Calu3 (cell line): ENCODE data around the gene JAZF1. TPM values are rescaled to one million over a fixed set of nuclear protein-coding genes. Genes with fewer than 3 reads are reported as not detected.
A peak's percentile ranks its signal among the peaks of the same experiment; 100 is the strongest.

Source experiments
- BruUV-seq: library from RNA; stranded (reverse); fragments of 400-500 nt; replicated peaks from 2 replicates; lab custom pipeline; 2021; lab: Mats Ljungman, UMichigan
- CTCF ChIA-PET: fragments of 300-600 bp; sonication (Branson Sonifier 250); formaldehyde crosslinking; loops from one replicate; lab custom pipeline; 2022; ENCODE audit warnings: antibody characterized with exemption; lab: Charles Lee
- DNase-seq: peaks from one replicate; pipeline ENCODE4 v3.0.0; 2022
- H3K27ac Mint-ChIP-seq: one replicate; pipeline ENCODE4 v1.8.0; 2022; ENCODE audit warnings: mixed read lengths; ENCODE audit not compliant: unreplicated experiment
- H3K27me3 Mint-ChIP-seq: one replicate; pipeline ENCODE4 v1.8.0; 2022; ENCODE audit warnings: mixed read lengths; ENCODE audit not compliant: unreplicated experiment
- H3K36me3 Mint-ChIP-seq: one replicate; pipeline ENCODE4 v1.8.0; 2022; ENCODE audit warnings: mild to moderate bottlenecking, moderate library complexity, mixed read lengths; ENCODE audit not compliant: insufficient read depth, unreplicated experiment
- H3K4me1 Mint-ChIP-seq: one replicate; pipeline ENCODE4 v1.8.0; 2022; ENCODE audit warnings: mild to moderate bottlenecking, low read depth, mixed read lengths; ENCODE audit not compliant: unreplicated experiment
- H3K4me3 Mint-ChIP-seq: one replicate; pipeline ENCODE4 v1.8.0; 2022; ENCODE audit warnings: mild to moderate bottlenecking, low read depth, moderate library complexity, mixed read lengths; ENCODE audit not compliant: unreplicated experiment
- H3K9me3 Mint-ChIP-seq: one replicate; pipeline ENCODE4 v1.8.0; 2022; ENCODE audit warnings: low read depth, mixed read lengths; ENCODE audit not compliant: unreplicated experiment
- CTCF ChIP-seq: fragments of 200-600 bp; IDR thresholded peaks from one replicate; pipeline ENCODE4 v1.8.0; 2022; ENCODE audit warnings: antibody characterized with exemption; ENCODE audit not compliant: unreplicated experiment
- intact Hi-C: fragments of 100-400 bp; cut with micrococcal nuclease; formaldehyde crosslinking; loops from one replicate; pipeline ENCODE4 v1.10.0; 2022; ENCODE audit not compliant: unreplicated experiment
- total RNA-seq: library from RNA; stranded (reverse); gene quantifications from 2 replicates; pipeline ENCODE4 v1.2.3, GENCODE V29; 2022

JAZF1 gene
- total RNA-seq, 1 experiment from 2014 or later: 10.7 TPM

DNA sequence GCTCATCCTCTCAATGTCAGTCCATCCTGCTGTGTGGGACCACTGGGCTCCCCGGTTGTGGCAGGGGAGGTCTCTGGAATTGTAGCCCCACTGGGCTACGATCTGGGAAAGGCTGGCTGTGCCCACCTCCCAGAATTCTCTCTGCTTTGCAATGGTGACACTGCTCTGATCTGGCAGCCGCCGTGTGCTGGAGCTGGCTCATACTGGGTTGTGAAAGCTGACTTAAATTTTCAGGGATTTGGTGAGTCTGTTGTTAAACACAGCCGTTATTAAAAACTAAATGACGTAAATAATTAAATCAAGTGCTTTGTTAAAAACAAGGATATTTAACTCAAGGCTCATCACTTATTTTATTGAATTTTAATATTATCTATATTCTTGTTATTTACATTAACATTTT is 280.6 kb downstream of the JAZF1 start:
- H3K4me3 Mint-ChIP-seq: no peak overlapping the region
- no peaks in the 10 kb centered on the region for H3K36me3 Mint-ChIP-seq
- H3K4me1 Mint-ChIP-seq: peaks cover 33% of the 10 kb centered on the region
- no peak for TF ChIP-seq CTCF
- intact Hi-C loops: no loop called here
- H3K27me3 Mint-ChIP-seq: no peaks in the 10 kb centered on the region
- no peak for DNase-seq
- H3K27ac Mint-ChIP-seq: no peak overlapping the region
- H3K9me3 Mint-ChIP-seq: no peaks in the 10 kb centered on the region
- BruUV-seq: no TSS peak
- CTCF ChIA-PET: no interaction called here

- DNase-seq: no peak
- Mint-ChIP-seq H3K27ac (no peak overlapping the region), H3K27me3 (no peaks in the 10 kb centered on the region), H3K9me3 (no peaks in the 10 kb centered on the region), H3K4me1 (peaks cover 33% of the 10 kb centered on the region), H3K4me3 (no peak overlapping the region), H3K36me3 (no peaks in the 10 kb centered on the region)
- no peak for TF ChIP-seq CTCF
- intact Hi-C loops: no loop called here
- CTCF ChIA-PET: no interaction called here
- no TSS peak for BruUV-seq
Observed at GRCh38 chr7:27899601-27900000, 281.0 kb downstream of the JAZF1 start.

- Mint-ChIP-seq H3K9me3 (no peaks in the 10 kb centered on the region), H3K27me3 (no peaks in the 10 kb centered on the region), H3K27ac (peak overlapping the region; percentile 15), H3K36me3 (no peaks in the 10 kb centered on the region), H3K4me1 (peaks cover 33% of the 10 kb centered on the region), H3K4me3 (peak overlapping the region; percentile 2)
- DNase-seq: no peak
- intact Hi-C loops: no loop called here
- no TSS peak for BruUV-seq
- no peak for TF ChIP-seq CTCF
- CTCF ChIA-PET: interaction anchor here (1.1 kb wide), 1 partner anchor 15 kb away, joined by 3 read pairs; no protein-coding TSS in a partner anchor
Observed at GRCh38 chr7:27897441-27897847, 283.2 kb downstream of the JAZF1 start.

DNA sequence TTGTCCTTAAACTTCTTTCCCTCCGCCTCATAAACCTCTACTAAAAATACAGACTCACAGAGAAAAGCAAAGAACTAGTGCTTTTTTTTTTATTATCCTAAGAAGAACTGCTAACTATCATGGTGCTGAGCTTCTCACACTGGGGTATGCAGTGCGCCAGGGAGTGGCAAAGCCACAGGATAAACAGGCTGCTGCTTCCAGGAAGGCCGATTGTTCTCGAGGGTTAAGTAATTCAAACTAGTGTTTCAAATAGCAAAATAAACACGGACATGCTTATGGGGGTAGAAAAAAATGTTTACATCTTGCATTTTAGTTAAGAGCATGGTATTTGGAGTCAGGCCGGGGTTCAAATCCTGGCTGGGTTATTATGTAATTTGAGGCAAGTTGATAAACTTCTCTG is 283.6 kb downstream of the JAZF1 start:
- intact Hi-C loops: no loop called here
- Mint-ChIP-seq H3K4me1 (peaks cover 33% of the 10 kb centered on the region), H3K27me3 (no peaks in the 10 kb centered on the region), H3K9me3 (no peaks in the 10 kb centered on the region), H3K4me3 (peak overlapping the region; percentile 2), H3K27ac (peak overlapping the region; percentile 15), H3K36me3 (no peaks in the 10 kb centered on the region)
- BruUV-seq: no TSS peak
- no peak for TF ChIP-seq CTCF
- CTCF ChIA-PET: interaction anchor here (1.1 kb wide), 1 partner anchor 16 kb away, joined by 3 read pairs; no protein-coding TSS in a partner anchor
- DNase-seq: peak; percentile 54
